ENCODE data around the gene MAP4.
"Not testable (repeated sequence)": the region's sequence is repeated elsewhere in the genome, so short reads cannot be mapped to it uniquely, and the experiment has no call there.

The MAP4 gene

DNA sequence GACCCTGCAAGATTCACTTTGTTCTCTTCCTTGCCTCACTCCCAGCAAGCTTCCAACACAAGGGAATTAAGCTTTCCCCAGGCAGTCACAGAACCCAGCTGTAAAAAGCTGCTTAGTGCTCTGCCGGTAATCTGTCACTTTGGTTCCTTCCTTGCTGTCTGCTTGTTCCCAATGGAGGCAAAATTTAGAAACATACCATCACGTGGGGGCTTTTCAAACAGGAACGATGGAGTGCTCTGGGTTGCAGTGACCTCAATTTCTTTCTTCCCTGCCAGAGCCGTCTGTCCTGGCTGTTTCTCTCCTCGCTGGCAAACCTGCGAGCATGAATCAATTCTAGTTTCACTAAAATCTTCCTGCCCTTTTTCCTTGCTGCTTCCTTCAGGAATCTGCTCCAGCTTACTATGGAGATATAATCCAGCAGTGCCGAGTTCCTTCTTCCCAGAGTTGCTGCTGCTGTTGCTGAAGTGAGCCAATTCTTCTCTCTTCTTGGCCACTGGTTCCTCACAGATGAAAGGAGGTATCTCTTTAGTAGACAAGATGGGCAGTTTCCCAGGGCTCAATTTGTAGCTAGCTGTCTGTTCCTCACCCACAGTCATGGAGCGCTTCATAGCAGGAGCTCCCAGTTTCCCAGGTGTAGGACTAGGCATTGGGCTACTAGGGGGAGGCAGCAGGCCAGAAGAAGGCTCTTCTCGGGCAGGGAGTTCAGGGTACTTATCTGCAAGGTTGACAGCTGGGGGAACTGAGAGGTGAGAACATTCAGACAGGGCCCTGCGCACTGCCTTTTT lies 125.2 kb downstream of the MAP4 start:
- DNase-seq, result no peak

DNA sequence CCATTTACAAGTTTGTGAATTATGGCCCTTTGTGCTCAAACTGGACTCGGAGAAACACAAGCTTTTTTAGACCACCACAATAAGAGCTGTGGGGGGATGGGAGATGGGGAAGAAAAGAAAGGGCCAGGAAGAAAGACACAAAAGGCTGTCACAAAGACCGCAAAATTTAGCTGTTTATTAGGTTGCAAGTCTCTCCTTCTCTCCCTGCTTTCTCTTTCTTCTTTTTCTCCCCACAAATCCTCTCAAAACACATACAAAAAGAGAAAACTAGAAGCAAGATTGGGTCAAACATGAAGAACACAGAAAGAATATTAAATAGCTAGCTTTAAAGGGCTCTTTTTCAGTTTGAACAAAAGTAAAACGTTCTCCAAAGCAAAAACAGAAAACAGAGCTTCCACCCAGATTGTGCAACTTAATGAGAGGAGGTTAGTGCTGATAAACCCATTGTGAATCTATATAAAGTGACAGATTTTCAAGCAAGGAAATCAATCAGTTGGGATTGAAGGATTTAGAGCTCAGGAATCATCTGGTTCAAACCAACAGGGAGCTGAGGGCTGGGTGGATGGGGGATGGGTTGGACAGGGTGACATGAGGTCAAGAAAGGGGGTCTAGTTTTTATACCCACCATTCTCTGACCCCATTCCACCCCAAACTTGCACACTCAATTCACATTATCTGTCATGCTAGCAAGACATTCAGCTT lies 125.9 kb downstream of the MAP4 start:
- no peak for DNase-seq

DNA sequence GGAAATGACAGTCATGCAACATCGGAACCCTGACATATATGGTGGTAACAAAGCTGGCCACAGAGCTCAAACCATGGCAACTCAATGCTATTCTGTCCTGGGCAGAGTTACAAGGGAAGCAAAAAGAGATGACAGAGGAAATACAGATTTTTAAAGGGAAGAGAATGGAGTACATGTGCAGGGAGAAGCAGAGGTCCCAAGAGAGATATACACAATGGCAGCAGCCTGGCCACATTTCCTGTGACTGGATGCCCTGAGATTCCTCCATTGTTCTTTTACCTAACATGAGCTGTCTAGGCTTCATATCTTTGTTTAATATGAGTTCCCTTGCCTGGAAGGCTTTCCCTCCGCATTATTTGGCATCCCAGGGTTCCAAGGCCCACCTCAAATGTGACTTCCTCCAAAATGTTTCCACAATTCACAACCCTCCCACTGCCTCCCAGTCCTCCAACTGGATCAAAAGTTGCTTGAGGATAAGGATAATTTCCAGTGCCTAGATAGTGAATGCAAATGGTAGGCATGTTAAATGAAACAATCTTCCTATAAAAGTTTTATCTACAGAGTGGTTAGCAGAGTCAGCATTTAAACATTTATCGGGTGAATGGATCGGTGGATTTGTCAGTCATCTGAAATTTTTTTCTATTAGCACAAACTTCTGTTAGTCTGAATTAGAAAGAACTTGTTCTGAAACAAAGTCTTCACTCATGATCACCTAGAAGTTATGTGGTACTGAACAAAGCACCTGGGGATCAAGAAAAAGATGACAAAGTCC lies 127.0 kb downstream of the MAP4 start:
- no peak for DNase-seq

DNA sequence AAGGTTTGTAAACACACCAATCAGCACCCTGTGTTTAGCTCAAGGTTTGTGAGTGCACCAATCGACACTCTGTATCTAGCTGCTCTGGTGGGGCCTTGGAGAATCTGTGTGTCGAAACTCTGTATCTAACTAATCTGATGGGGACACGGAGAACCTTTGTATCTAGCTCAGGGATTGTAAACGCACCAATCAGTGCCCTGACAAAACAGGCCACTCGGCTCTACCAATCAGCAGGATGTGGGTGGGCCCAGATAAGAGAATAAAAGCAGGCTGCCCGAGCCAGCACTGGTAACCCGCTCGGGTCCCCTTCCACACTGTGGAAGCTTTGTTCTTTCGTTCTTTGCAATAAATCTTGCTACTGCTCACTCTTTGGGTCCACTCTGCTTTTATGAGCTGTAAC lies 128.2 kb downstream of the MAP4 start:
- not testable (repeated sequence) for DNase-seq

DNA sequence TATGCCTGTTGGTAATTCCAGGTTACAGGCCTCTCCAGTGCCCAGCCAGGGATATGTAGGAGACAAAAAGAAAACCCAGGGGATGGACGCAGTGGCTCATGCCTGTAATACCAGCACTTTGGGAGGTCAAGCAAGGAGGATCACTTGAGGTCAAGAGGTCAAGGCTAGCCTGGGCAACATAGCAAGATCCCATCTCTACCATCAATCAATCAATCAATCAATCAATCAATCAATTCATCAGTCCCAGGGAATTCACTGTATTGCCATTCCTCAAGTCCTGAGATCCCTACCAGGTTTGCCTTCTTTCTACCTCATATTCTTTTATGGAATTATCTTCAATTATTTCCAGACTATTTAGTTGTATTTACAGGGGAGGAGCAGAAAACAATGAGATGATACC lies 131.0 kb downstream of the MAP4 start:
- no peak for DNase-seq

DNA sequence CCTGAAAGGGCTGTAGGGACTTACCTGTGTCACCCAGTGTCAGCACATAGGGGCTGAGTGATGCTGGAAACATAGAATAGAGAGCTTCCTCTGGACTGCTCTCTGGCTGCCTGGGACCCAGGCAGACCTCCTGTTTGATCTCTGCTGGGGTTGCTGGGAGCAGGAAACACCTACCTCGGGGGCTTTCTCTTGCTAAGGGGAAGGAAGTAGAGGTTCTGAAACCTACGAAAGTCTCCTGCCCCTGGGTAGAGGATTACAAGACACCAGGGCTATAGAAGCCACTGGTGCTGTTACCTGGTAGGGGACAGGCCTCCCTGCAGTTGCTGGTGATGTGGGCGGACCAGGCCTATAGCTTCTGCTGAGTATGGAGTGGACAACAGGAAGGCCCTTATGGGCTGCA lies 131.6 kb downstream of the MAP4 start:
- DNase-seq, result no peak

DNA sequence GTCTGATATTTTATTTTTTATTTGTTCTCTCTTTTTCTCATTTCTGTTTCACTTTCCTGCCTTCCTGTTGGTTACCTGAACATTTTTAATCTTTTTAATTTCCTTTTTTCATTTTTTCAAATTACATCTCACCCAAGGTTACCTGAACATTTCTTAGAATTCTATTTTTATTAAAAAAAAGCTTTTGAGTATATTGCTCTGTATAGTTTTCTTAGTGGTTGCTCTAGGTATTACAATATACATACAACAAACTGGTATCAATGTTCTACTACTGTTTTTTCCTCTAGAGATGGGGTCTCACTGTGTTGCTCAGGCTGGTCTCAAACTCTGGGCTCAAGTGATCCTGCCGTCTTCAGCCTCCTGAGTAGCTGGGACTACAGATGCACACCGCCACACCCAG lies 133.9 kb downstream of the MAP4 start:
- no peak for DNase-seq

DNA sequence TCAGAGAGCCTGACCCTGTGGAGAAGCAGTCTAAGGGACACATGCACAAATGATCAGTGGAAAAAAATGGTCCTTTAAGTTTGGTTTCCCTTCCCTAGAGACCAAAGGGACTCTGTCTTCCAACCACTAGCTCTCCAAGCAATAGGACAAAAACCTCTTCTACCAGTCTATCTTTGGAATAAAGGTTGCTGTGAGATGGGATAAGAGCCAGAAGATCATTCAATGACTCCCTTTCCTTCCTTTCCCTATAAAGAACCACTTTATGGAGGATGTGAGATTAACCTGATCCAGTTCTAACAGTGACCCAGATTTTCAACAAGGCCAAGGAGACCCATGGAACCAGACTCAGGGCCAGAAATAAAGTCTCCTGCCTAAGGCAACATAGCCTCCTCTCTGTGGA lies 138.5 kb downstream of the MAP4 start:
- DNase-seq, result no peak

DNA sequence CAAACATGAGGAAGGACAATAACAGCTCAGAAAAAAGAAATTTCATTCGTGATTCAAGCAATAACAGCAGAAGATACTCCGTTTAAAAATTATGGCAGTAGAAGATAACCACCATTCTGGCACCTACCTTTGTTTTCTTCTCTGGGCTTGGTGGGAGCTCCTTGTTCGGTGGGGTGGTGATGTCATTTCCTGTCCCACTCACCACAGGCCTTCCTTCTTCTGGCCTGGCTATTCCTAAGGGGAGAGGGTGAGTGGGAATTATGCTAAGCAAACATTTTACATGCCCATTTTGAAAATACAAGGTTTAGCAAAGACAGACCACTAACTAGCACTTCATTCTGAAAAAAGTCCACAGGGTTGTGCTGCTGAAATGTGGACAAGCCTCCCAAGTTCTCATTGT lies 138.9 kb downstream of the MAP4 start:
- no peak for DNase-seq

DNA sequence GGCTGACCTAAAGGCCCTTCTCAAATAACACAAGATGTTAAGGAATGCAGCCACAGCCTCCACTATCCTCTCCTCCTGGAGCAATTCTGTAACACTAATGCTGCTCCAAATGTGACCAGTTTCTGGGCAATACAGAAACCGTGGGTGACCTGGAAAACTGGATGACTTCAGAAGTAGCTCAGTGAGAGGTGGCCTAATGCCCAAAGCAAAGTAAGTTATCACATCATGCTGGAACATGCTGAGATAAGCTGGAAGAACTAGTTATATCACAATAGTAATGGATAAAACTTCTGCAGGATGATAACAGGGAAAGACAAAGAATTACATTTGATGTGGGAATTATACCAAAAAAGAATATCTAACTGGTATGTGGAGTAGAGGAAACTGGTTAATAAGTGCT lies 141.3 kb downstream of the MAP4 start:
- DNase-seq, result no peak

DNA sequence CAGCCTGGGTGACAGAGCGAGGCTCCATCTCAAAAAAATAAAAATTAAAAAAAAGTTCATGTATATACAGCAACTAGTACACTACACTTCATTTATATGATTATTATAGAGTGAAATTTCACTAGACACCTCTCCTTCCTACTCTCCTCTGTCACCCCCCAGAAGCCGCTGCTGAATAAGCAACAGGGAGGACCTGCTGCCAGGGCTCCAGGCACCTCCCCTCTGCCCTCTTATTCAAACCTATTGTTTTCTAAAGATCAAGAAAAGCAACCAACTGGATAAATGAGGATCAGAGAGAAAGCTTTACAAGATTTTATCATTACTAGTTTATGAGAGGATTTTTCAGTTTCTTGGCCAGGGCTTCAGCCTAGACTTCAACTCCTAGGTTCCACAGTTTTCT lies 141.8 kb downstream of the MAP4 start:
- DNase-seq, result no peak

DNA sequence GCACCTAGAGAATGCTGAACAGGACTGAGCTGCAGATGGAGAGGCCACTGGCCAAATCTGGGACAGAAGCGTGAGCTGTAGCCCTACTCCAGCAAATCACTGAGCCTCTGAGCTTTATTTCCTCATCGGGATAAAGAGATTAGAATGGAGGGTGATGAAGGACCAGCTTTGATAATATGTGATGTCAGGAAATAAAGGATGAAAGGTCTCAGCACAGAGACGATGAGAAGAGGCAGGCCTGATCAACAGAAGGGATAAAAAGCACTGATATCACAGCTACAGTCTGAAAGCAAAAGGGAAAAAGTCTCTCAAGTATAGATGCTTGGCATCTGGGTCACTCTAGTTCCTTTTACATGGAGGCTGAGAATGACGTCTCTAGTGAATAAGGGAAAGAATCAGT lies 143.3 kb downstream of the MAP4 start:
- no peak for DNase-seq

DNA sequence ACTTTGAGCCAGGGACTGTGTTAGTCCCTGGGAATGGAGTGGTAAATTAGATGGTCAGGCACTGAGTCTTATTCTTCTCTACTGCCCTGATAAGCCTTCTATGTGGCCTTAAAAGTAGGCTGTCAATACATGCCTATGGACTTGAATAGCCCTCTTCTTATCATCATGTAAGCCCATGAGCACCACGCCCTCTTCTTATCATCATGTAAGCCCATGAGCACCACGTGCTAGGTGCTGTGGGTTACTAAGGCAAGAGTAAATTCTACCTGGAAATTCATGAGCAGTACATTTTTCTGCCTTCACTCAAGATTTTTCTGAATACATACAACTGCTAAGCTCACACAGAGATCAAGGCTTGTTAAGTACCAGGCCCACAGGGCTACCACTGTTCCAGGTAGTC lies 144.8 kb downstream of the MAP4 start:
- DNase-seq, result no peak

DNA sequence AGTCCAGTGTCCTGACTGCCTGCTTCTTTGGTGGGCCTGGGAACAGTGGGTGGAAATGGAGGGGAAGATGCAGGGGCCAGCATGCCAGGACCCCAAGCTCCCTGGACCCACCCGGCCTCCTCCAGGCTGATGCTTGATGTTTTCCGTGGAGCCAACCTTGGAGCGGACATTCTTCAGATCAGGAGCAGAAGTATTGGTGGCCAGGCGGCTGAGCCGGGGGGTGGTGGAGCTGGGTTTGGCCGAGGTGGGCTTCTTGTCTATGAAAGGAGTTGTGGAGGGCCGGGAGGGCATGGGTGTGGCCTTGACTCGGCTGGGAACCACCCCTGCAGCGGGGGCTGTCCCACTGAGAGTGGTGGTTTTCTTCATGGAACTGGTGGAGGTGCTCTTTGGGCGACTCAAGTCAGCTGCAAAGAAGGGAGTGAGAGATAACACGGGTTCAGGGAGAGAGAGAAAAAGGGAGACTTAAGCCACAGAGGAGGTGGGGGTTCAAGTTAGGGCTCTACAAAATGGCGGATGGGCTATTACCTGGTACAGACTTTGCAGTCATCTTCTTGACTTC lies 145.4 kb downstream of the MAP4 start:
- DNase-seq, result no peak

DNA sequence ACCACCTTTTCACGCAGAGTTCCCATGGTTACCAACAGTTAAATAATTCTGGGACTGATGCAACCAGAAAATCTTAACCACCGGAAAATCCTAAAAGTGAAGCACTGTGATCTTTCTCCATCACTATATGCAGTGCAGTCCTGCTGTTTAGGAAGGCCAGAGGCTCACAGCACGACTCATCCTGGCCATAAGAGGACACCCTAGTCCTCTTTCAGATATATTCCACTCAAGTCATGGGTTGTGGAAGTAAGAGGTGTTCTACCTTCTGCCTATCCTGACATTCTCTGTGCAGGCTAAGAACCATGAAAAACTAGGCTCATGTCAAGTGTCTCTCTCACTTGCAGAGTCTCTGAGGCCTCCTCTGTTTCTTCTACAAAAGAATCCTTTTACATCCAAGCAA lies 146.1 kb downstream of the MAP4 start:
- DNase-seq, result no peak

DNA sequence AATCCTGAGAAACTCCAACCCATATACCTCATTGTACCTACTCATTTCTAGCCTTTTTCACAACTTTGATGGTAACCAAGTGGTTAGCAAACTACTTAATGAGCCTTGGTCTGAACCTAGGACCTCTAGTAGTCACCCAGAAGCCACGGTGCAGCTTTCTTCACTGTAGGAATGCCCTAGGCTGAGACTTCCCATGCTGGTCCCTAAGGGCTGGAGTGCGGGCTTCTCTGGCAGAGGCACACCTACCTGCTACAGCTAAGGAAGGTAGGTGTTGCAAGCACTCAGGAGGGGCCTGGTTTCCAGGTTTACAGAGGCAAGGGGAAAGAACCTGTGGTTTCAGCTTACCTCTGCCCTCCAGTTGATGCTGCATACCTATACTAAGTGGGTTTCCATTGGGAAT lies 147.9 kb downstream of the MAP4 start:
- DNase-seq, result no peak

DNA sequence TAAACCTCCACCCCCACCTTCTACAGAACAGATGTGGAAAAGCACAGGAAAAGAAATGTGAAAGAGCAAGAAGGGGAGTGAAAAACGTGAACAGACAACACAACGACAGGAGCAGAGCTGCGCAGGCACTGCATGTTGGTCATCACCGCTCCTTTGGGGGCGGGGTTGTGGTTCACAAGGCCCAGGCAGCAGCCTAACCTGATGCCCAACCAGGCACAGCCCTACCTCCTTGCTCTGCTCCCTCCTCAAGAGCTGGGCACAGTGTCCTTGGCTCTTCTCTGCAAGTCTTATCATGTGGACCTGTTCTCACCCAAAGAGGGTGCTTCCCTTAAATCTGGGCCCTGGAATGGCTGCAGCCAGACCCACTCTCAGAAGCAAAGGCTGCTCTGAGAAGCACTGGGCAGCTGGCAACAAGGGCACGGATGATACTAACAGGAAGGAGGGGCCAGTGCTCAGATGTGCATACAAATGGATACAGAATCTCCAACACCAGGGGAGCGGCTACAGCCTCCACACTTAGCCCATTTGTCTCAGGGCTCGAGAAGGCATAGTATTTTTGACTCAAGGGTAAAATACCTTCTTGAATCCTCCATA lies 148.7 kb downstream of the MAP4 start:
- DNase-seq, result no peak

DNA sequence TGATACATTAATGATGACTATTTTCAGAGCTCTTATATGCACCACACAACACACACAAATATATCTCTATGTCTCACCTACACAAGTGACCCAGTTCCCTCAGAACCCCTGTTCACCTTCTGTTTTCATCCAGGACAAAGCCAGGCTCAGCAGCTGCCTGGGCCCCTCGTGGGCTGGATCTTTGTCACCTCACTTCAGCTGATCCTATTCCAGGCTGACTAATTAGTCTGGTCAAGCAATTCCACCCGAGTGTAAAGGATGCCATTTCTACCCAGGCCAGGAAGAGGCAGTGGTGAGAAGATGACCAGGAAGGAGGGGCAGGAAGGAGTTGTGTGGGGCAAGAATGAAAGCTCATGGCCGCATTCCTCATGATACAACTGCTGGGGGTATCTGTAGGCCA lies 151.0 kb downstream of the MAP4 start:
- DNase-seq, result no peak

DNA sequence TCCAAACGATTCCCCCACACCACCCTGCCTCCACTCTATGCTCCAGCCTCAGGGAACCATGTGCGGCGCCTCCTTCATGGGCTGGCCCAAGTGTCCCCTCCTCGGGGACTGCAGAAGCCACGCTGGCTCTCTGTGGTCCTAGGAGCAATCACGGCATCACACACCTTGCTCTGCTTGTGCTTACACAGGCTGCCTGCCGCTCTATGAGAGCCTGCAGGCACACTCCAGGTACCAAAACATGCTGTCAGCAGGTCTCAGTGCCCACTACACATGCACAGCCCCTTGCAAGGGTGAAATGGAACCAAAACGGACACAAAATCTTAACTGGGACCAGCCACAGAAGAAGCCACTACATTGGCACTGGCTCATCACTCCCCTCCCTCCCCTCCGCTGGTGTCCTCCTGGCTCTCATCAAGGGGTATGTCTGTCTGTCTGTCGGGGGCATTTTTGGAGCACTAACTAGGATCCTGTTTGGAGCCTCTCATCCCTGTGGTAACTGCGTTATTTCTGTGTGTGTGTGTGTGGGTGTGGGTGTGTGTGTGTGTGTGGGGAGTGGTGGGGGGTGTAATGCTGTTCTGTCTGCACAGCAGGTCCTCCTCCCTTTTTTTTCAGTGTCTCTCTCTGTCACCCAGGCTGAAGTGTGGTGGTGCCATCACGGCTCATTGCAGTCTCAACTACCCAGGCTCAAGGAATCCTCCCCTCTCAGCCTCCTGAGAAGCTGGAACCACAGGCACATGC lies 152.7 kb downstream of the MAP4 start:
- no peak for DNase-seq

DNA sequence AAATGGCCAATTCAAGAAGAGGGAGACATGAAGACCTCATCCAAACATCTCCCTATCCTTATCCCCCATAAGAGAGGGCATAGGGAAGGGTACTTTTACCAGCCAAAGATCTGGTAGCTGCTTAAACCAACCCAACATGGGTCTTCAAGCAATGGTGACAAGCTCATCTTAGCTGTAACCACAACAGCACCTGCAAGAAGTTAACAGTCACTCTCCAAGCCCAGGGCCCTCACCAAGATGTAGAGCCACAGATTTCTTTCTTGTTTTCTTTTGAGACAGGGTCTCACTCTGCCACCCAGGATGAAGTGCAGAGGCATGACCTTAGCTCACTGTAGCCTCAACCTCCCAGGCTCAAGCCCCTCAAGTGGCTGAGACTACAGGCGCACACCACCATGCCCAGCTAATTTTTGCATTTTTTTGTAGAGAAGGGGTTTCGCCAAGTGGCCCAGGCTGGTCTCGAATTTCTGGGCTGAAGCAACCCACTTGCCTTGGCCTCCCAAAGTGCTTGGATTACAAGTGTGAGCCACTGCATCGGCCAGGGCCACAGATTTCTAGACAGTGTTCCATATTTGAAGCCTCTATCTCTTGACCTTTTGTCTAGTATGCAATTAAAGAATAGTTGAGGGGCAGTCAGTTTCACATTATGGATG lies 156.1 kb downstream of the MAP4 start:
- DNase-seq, result no peak

DNA sequence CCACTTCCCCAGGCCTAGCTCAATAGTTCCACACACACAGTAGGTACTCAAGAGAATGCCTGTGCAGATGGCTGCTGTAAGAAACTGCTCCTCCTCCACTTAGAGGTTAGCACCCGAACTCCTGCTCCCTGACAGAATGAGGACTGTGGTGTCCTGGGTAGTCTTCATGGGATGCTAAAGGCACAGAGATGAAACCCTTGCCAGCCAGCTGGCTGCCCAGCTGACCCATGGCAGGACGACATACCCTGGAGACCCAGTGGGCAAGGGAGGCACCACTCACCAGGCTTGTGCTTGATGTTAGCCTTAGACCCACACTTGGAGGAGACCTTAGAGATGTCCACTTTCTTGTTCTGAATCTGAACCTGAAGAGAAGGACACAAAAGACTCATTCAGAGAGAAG lies 159.1 kb downstream of the MAP4 start:
- DNase-seq, result no peak

DNA sequence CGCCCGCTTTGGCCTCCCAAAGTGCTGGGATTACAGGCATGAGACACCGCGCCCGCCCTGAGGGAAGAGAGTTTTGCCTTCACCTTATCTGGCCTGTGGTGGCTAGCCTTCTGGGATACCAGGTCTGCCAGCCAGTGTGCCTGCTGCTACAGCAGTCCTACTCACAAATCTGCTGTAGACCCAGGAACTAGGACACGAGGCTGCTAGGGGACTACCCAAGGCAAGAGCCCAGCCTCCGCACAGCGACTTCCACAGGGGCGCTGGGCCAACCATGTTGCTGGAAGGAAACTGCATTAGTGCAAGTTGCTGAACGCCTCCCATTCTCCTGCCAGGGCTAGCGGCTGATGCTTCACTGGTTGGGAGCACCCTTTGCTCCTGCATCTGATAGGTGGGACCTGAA lies 159.5 kb downstream of the MAP4 start:
- DNase-seq, result no peak

Measured in activated CD4-positive, alpha-beta T cell treated with anti-CD3 and anti-CD28 coated beads, Interleukin-2, amount 50 U/mL, for 4 hours (primary cell).